Brain microvascular endothelial cell (primary cell): ENCODE data around the gene LRBA.

Source experiments
- DNase-seq: peaks from one replicate; pipeline ENCODE4 v3.0.0-alpha.2; 2020
- H3K27ac ChIP-seq: fragments of 250-450 bp; sonication (Bioruptor Pico); 2 replicates; pipeline ENCODE4 v1.5.1; 2020; ENCODE audit warnings: mild to moderate bottlenecking, moderate library complexity
- H3K27me3 ChIP-seq: fragments of 250-450 bp; sonication (Bioruptor Pico); replicated peaks from 2 replicates; pipeline ENCODE4 v1.5.1; 2020; ENCODE audit warnings: mild to moderate bottlenecking
- H3K36me3 ChIP-seq: fragments of 250-450 bp; sonication (Bioruptor Pico); replicated peaks from 2 replicates; pipeline ENCODE4 v1.5.1; 2020; ENCODE audit warnings: mild to moderate bottlenecking
- H3K4me3 ChIP-seq: 2 replicates; pipeline ENCODE4 v1.5.1; 2011; ENCODE audit warnings: low read depth, mild to moderate bottlenecking, control low read depth, low read length, moderate library complexity
- CTCF ChIP-seq: IDR thresholded peaks from 2 replicates; pipeline ENCODE4 v1.5.1; 2011; ENCODE audit warnings: low read depth, mild to moderate bottlenecking, moderate library complexity, low read length, control low read depth, inconsistent platforms; ENCODE audit errors: missing control alignments
- in situ Hi-C: cut with HindIII; loops from 2 replicates; pipeline ENCODE4 v1.10.0; 2017; ENCODE audit warnings: low sequenced_read_pairs, low pct_ligation_motif_present

The LRBA gene

GRCh38 chr4:150890246-150890645 lies 124.8 kb downstream of the LRBA start:
- DNase-seq: no peak
- no peaks in the 10 kb centered on the region for H3K27me3 ChIP-seq
- in situ Hi-C loops: no loop called here
- no peak for TF ChIP-seq CTCF
- H3K36me3 ChIP-seq: no peaks in the 10 kb centered on the region
- no peak overlapping the region for H3K4me3 ChIP-seq
- H3K27ac ChIP-seq: no peak overlapping the region

GRCh38 chr4:150889306-150889705 lies 125.8 kb downstream of the LRBA start:
- H3K4me3 ChIP-seq: no peak overlapping the region
- H3K36me3 ChIP-seq: no peaks in the 10 kb centered on the region
- H3K27me3 ChIP-seq: no peaks in the 10 kb centered on the region
- DNase-seq: no peak
- no peak overlapping the region for H3K27ac ChIP-seq
- TF ChIP-seq CTCF: no peak
- in situ Hi-C loops: no loop called here

GRCh38 chr4:150888625-150889024 lies 126.5 kb downstream of the LRBA start:
- no peak overlapping the region for H3K4me3 ChIP-seq
- no peaks in the 10 kb centered on the region for H3K27me3 ChIP-seq
- no peaks in the 10 kb centered on the region for H3K36me3 ChIP-seq
- no peak for DNase-seq
- in situ Hi-C loops: no loop called here
- TF ChIP-seq CTCF: no peak
- H3K27ac ChIP-seq: no peak overlapping the region

GRCh38 chr4:150888217-150888616 lies 126.9 kb downstream of the LRBA start:
- TF ChIP-seq CTCF: no peak
- no peak for DNase-seq
- Histone ChIP-seq H3K4me3 (no peak overlapping the region), H3K27me3 (no peaks in the 10 kb centered on the region), H3K36me3 (no peaks in the 10 kb centered on the region), H3K27ac (no peak overlapping the region)
- in situ Hi-C loops: no loop called here

- no peak overlapping the region for H3K27ac ChIP-seq
- no peak overlapping the region for H3K4me3 ChIP-seq
- in situ Hi-C loops: no loop called here
- H3K36me3 ChIP-seq: no peaks in the 10 kb centered on the region
- no peak for DNase-seq
- no peak for TF ChIP-seq CTCF
- H3K27me3 ChIP-seq: no peaks in the 10 kb centered on the region
Measured at GRCh38 chr4:150886597-150886996, 128.5 kb downstream of the LRBA start.

- in situ Hi-C loops: no loop called here
- no peak for DNase-seq
- no peak for TF ChIP-seq CTCF
- H3K4me3 ChIP-seq: no peak overlapping the region
- no peaks in the 10 kb centered on the region for H3K27me3 ChIP-seq
- H3K36me3 ChIP-seq: no peaks in the 10 kb centered on the region
- no peak overlapping the region for H3K27ac ChIP-seq
Measured at GRCh38 chr4:150884625-150885024, 130.5 kb downstream of the LRBA start.
